ENCODE data around the gene SLC22A2.

Gene SLC22A2

DNA sequence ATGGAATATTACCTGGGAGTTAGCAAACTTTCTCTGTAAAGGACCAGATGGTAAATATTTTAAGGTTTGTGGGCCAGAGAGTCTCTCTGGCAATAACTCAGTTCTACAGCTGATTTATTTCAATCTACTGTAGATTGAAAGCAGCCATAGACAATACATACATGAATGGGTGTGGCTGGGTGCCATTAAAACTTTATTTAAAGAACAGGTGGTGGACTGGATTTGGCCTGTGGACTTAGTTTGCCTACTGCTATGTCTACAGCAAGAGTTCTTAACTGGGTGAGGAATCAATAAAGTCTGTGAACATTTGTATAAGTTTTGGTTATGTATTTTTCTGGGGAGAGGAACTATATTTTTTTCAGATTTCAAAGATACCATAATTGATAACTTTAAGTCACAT, 55.1 kb downstream of the SLC22A2 start:
- DNase-seq: no peak

GRCh38 chr6:160203076-160203475, 55.5 kb downstream of the SLC22A2 start:
- no peak for DNase-seq

- no peak for DNase-seq
Measured at GRCh38 chr6:160202411-160202810, 56.2 kb downstream of the SLC22A2 start.

DNA sequence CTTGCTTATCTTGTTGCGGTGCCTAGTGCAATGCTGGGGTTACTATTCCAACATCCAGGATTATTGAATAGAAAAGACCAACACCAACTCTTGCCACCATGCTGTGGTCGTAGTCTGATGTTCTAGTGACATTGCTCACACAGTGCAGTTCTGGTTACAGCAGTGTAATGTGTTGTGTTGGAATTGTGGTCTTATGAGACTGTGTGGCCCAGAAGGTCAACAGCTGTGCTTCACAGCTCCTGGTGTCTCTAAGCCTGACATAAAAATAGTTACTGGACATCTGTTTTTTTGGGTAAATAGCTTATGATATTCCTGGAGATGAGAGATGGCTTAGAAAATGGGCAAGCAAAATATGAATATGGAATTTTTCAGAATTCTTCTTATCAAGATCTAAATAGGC, 57.6 kb downstream of the SLC22A2 start:
- DNase-seq: no peak

DNA sequence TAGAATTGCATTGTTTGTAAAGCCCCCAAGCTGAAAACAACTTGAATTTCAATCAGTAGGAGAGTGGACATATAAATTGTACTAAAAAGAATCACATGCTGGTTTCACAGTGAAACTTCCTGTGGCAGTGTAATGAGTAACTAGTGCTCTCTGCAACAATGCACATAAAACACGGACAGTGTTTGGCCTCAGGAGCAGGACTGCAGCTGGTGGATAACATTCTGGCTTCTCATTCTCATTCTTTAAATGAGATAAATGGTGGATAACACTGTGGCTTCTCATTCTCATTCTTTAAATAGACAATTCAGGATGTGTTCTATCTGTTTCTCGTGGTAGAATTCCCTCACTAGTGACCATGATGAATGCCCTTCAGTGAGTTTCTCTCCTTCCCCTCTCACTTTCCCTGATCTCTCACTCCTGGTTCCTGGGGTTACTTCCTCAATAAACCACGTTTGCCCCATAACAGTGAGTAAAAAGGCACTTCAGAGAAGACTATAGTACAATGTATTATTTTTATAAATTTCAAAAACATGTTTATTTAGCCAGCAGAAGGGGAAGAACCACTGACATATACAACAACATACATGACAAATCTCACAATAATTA, 59.9 kb downstream of the SLC22A2 start:
- no peak for DNase-seq

GRCh38 chr6:160197662-160198061, 61.0 kb downstream of the SLC22A2 start:
- DNase-seq: no peak

DNA sequence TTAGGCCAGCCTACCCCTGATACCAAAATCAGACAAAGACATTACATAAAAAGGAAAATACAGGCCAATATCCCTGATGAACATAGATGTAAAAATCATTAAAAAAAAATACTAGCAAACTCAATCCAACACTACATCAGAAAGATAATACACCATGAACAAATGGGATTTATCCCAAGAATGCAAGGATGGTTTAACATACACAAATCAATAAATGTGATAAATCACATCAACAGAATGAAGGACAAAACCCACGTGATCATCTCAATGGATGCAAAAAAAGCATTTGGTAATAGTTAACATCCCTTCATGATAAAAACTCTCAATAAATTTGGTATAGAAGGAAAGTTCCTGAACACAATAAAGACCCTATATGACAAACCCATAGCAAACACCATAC, 63.8 kb downstream of the SLC22A2 start:
- DNase-seq: no peak

- DNase-seq: no peak
Measured at GRCh38 chr6:160192840-160193239, 65.8 kb downstream of the SLC22A2 start.

DNA sequence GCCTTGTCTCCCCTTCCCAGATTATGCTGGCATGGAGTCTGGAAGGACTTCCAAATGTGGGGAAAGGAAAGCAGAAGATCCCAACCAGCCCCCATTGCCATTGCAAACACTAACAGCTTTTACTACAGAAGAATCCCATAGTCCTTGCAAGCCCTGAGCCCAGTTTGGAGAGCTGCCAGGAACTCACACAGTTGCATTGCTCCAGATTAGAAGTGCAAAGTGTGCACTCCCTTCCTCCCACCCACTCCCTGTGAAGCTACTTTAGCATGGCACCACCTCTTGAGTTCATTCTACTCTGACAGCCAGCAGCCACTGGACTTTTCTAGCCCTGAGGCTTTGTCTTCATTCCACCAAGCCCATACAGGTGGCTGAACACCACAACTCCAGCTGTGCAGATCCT, 67.6 kb downstream of the SLC22A2 start:
- DNase-seq: no peak

DNA sequence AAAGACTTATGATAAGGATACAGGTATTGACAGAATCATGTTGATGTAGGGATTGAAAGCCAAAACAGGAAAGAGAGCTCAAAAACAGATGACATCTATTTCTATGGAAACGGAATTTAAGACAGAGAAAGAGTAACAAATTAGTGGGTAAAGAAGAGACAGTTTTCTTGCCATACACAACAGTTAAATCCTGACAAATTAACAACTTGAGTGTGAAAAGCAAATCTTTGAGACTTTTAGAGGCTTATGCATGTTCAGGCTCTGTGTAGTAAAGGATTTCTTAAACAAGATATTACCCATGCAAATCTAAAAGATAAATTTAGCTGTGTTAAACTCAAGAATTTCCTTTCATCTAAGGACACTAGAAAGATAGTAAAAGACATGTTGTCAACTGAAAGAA, 68.5 kb downstream of the SLC22A2 start:
- no peak for DNase-seq

GRCh38 chr6:160188773-160189172, 69.8 kb downstream of the SLC22A2 start:
- DNase-seq: no peak

- no peak for DNase-seq
Measured at GRCh38 chr6:160180706-160181105, 77.9 kb downstream of the SLC22A2 start.

DNA sequence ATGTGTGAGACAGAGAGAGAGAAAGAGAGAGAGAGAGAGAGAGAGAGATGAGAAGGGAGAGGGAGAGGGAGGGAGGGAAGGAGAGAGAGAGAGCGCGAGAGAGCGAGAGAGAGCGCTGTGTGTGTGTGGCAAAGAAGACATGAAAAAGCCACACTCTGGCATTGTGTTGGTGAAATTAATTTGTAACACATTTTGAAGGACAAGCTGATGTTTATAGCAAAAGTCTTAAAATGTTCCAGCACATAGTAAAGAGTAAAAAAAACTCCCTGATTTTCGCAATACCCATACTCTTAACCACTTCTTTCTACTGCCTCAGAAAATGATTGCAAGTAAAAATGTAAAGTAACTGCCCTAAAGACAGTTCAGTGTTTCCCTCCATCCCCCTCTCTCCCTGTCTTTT, 80.3 kb downstream of the SLC22A2 start:
- DNase-seq: no peak

GRCh38 chr6:160177220-160177619, 81.4 kb downstream of the SLC22A2 start:
- no peak for DNase-seq

GRCh38 chr6:160174681-160175080, 83.9 kb downstream of the SLC22A2 start:
- DNase-seq: no peak

- DNase-seq: no peak
Measured at GRCh38 chr6:160173806-160174527, 84.7 kb downstream of the SLC22A2 start.

- DNase-seq: no peak
Measured at GRCh38 chr6:160172704-160173103, 85.9 kb downstream of the SLC22A2 start.

GRCh38 chr6:160170018-160170680, 88.5 kb downstream of the SLC22A2 start:
- DNase-seq: no peak

DNA sequence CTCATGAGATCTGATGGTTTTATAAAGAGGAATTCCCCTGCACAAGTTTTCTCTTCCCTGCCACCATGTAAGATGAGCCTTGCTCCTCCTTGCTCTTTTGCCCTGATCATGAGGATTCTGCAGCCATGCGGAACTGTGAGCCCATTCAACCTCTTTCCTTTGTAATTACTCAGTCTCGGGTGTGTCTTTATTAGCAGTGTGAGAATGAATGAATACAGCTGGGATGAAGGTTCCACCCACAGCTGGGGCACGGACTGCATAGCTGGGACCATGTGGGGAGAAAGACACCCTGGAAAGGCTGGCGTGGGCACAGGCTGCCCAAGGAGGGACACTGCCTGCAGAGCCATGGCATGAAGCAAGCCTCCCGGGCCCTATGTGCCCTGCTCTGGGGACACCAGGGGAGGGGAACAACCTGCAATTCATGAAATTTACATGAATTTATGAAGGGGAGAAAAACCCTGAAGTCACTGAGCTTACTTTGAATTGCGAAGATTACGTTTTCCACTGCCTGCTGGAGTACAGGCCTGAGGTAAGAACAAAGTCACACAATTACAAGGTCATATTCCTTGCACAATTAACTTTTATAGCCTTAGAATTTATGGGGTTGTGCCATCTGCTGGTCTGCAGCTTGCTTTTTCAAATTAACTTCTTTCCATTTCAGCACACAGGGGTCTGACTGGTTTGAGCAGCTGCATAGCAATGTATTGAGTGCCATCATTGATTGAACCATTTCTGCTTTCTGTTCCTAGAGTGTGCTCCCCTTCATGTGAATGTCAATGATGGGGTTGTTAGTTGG, 90.8 kb downstream of the SLC22A2 start:
- no peak for DNase-seq
